Esophagus (tissue), 2 donors: Measurements from ENCODE around the gene CDK5RAP2. TPM values are rescaled to one million over a fixed set of nuclear protein-coding genes. Genes with fewer than 3 reads are reported as not detected.
A peak's percentile ranks its signal among the peaks of the same experiment; 100 is the strongest.
"Not testable (repeated sequence)": the region's sequence is repeated elsewhere in the genome, so short reads cannot be mapped to it uniquely, and the experiment has no call there.

Experiments
- H3K27ac ChIP-seq, 2 donors: one replicate each; pipeline ENCODE4 v1.5.1; 2013; ENCODE audit warnings: low read depth in 2 of 2, mild to moderate bottlenecking in 2 of 2, inconsistent platforms in 1 of 2, low read length in 1 of 2, moderate library complexity in 1 of 2
- H3K27me3 ChIP-seq, 2 donors: one replicate each; pipeline ENCODE4 v1.6.1; 2013; ENCODE audit warnings: low read length in 2 of 2, control low read depth in 1 of 2, mild to moderate bottlenecking in 1 of 2; ENCODE audit not compliant: insufficient read depth in 2 of 2, control insufficient read depth in 1 of 2
- H3K36me3 ChIP-seq, 2 donors: one replicate each; pipeline ENCODE4 v1.6.1; 2013; ENCODE audit warnings: low read length in 1 of 2; ENCODE audit not compliant: control insufficient read depth in 2 of 2, insufficient read depth in 2 of 2
- H3K4me1 ChIP-seq, 2 donors: one replicate each; pipeline ENCODE4 v1.6.1; 2013; ENCODE audit warnings: low read length in 1 of 2; ENCODE audit not compliant: control insufficient read depth in 2 of 2, insufficient read depth in 2 of 2
- H3K4me3 ChIP-seq, 2 donors: one replicate each; pipeline ENCODE4 v1.5.1; 2013; ENCODE audit warnings: low read length in 2 of 2, mild to moderate bottlenecking in 2 of 2, low read depth in 1 of 2, moderate library complexity in 1 of 2
- H3K9me3 ChIP-seq, 2 donors: one replicate each; pipeline ENCODE4 v1.6.1; 2013; ENCODE audit warnings: mild to moderate bottlenecking in 2 of 2, low read depth in 1 of 2, low read length in 1 of 2, moderate library complexity in 1 of 2; ENCODE audit not compliant: control insufficient read depth in 2 of 2, insufficient read depth in 1 of 2
- WGBS, 2 donors: extraction: QIAGEN DNeasy Blood & Tissue Kit; methylation state at CpG; one replicate each; pipeline ENCODE4 v1.1.7; 2013; 5-methylcytosine and 5-hydroxymethylcytosine counted together
- polyA plus RNA-seq, 2 donors: library from polyadenylated mRNA; stranded (reverse); fragments of 200-250 nt; gene quantifications; one replicate each; pipeline ENCODE4 v1.2.3, GENCODE V29; 2013
- donor health status: healthy with polysubstance abuse.
- donor health status: Bipolar disorder and iron deficiency.

The CDK5RAP2 gene
- polyA plus RNA-seq, 2 donors: 18.6 to 20.4 TPM

- no peaks in the 10 kb centered on the region for H3K27me3 ChIP-seq
- no peaks in the 10 kb centered on the region for H3K9me3 ChIP-seq
- H3K27ac ChIP-seq: peak overlapping the region in 1 of 2 donors; percentile 3
- no peak overlapping the region for H3K4me3 ChIP-seq
- peaks cover 6% of the 10 kb centered on the region in 2 donors for H3K36me3 ChIP-seq
- H3K4me1 ChIP-seq: no peaks in the 10 kb centered on the region
- 86 to 88% methylated on average over 3 of the region's 3 CpGs for WGBS, 2 donors
Measured at GRCh38 chr9:120510816-120511215, 69.2 kb downstream of the CDK5RAP2 start.

- H3K9me3 ChIP-seq: no peaks in the 10 kb centered on the region
- H3K4me1 ChIP-seq: peaks cover 0 to 2% of the 10 kb centered on the region in 2 donors
- peaks cover 2 to 9% of the 10 kb centered on the region in 2 donors for H3K36me3 ChIP-seq
- 80 to 81% methylated on average over 3 of the region's 3 CpGs for WGBS, 2 donors
- no peak overlapping the region for H3K4me3 ChIP-seq
- no peak overlapping the region for H3K27ac ChIP-seq
- no peaks in the 10 kb centered on the region for H3K27me3 ChIP-seq
Measured at GRCh38 chr9:120507936-120508510, 71.9 kb downstream of the CDK5RAP2 start.

- WGBS, 2 donors: 78 to 96% methylated on average over 4 of the region's 4 CpGs
- Histone ChIP-seq H3K9me3 (no peaks in the 10 kb centered on the region), H3K27ac (no peak overlapping the region), H3K36me3 (peaks cover 2 to 3% of the 10 kb centered on the region in 2 donors), H3K4me3 (no peak overlapping the region), H3K4me1 (peaks cover 0 to 2% of the 10 kb centered on the region in 2 donors), H3K27me3 (no peaks in the 10 kb centered on the region)
Measured at GRCh38 chr9:120505186-120505585, 74.8 kb downstream of the CDK5RAP2 start.

- Histone ChIP-seq H3K27me3 (no peaks in the 10 kb centered on the region), H3K9me3 (no peaks in the 10 kb centered on the region), H3K4me3 (no peak overlapping the region), H3K27ac (no peak overlapping the region), H3K4me1 (peaks cover 0 to 2% of the 10 kb centered on the region in 2 donors), H3K36me3 (peaks cover 0 to 6% of the 10 kb centered on the region in 2 donors)
- 94 to 95% methylated on average over 5 of the region's 5 CpGs for WGBS, 2 donors
Measured at GRCh38 chr9:120500733-120501132, 79.2 kb downstream of the CDK5RAP2 start.

GRCh38 chr9:120497865-120498264 lies 82.1 kb downstream of the CDK5RAP2 start:
- WGBS, 2 donors: 83 to 86% methylated on average over 5 of the region's 5 CpGs
- H3K4me1 ChIP-seq, H3K4me3 ChIP-seq, H3K36me3 ChIP-seq, H3K9me3 ChIP-seq, H3K27ac ChIP-seq, H3K27me3 ChIP-seq: not testable (repeated sequence)

GRCh38 chr9:120496438-120496837 lies 83.5 kb downstream of the CDK5RAP2 start:
- not testable (repeated sequence) for H3K4me3 ChIP-seq, H3K27me3 ChIP-seq, H3K9me3 ChIP-seq, H3K36me3 ChIP-seq, H3K4me1 ChIP-seq, H3K27ac ChIP-seq
- 100% methylated on average over 4 of the region's 37 CpGs; no CpG with 5 or more reads in 1 of the 2 donors for WGBS, 2 donors

- H3K9me3 ChIP-seq: no peaks in the 10 kb centered on the region
- H3K4me1 ChIP-seq: peaks cover 0 to 4% of the 10 kb centered on the region in 2 donors
- 77 to 80% methylated on average over 5 of the region's 5 CpGs for WGBS, 2 donors
- H3K27me3 ChIP-seq: no peaks in the 10 kb centered on the region
- no peak overlapping the region for H3K4me3 ChIP-seq
- peaks cover 7 to 14% of the 10 kb centered on the region in 2 donors for H3K36me3 ChIP-seq
- no peak overlapping the region for H3K27ac ChIP-seq
Measured at GRCh38 chr9:120490888-120491595, 88.9 kb downstream of the CDK5RAP2 start.

- Histone ChIP-seq H3K4me1 (peaks cover 0 to 12% of the 10 kb centered on the region in 2 donors), H3K27me3 (no peaks in the 10 kb centered on the region), H3K9me3 (no peaks in the 10 kb centered on the region), H3K4me3 (no peak overlapping the region), H3K36me3 (peaks cover 10 to 14% of the 10 kb centered on the region in 2 donors), H3K27ac (peak overlapping the region in 1 of 2 donors; percentile 53)
- WGBS, 2 donors: 81 to 86% methylated on average over 6 of the region's 6 CpGs
Measured at GRCh38 chr9:120486835-120487234, 93.1 kb downstream of the CDK5RAP2 start.

GRCh38 chr9:120486347-120486746 lies 93.6 kb downstream of the CDK5RAP2 start:
- H3K9me3 ChIP-seq: no peaks in the 10 kb centered on the region
- H3K27ac ChIP-seq: peak overlapping the region in 1 of 2 donors; percentile 53
- H3K4me1 ChIP-seq: peaks cover 0 to 12% of the 10 kb centered on the region in 2 donors
- H3K4me3 ChIP-seq: no peak overlapping the region
- peaks cover 10 to 14% of the 10 kb centered on the region in 2 donors for H3K36me3 ChIP-seq
- H3K27me3 ChIP-seq: no peaks in the 10 kb centered on the region
- 61 to 73% methylated on average over 4 of the region's 4 CpGs for WGBS, 2 donors

- peaks cover 10 to 12% of the 10 kb centered on the region in 2 donors for H3K36me3 ChIP-seq
- no peak overlapping the region for H3K27ac ChIP-seq
- 95% methylated on average over 3 of the region's 3 CpGs for WGBS, 2 donors
- no peak overlapping the region for H3K4me3 ChIP-seq
- no peaks in the 10 kb centered on the region for H3K27me3 ChIP-seq
- H3K4me1 ChIP-seq: peaks cover 1 to 12% of the 10 kb centered on the region in 2 donors
- no peaks in the 10 kb centered on the region for H3K9me3 ChIP-seq
Measured at GRCh38 chr9:120485788-120486187, 94.2 kb downstream of the CDK5RAP2 start.
